Measurements from ENCODE around the gene NPY.

Gene NPY

GRCh38 chr7:24244554-24244953 lies 39.4 kb upstream of the NPY start:
- Histone ChIP-seq H3K79me2 (ENCODE audit: insufficient read depth, low read length) (no peaks in the 10 kb centered on the region), H3K9me3 (ENCODE audit: insufficient read depth, low read length) (no peaks in the 10 kb centered on the region), H3K4me3 (ENCODE audit: insufficient read depth, low read length, poor library complexity, severe bottlenecking) (no peak overlapping the region), H3K27ac (ENCODE audit: low read depth, low read length) (no peak overlapping the region), H3K9me2 (replicated peaks; ENCODE audit: insufficient read depth, low read length) (no peaks in the 10 kb centered on the region), H3K36me3 (ENCODE audit: low read length) (no peaks in the 10 kb centered on the region), H4K20me1 (ENCODE audit: low read depth, low read length) (no peaks in the 10 kb centered on the region), H3K9ac (ENCODE audit: low read length) (no peak overlapping the region), H3K27me3 (ENCODE audit: low read length) (no peaks in the 10 kb centered on the region), H2AFZ (ENCODE audit: low read depth, low read length, severe bottlenecking) (no peak overlapping the region), H3K4me2 (ENCODE audit: low read depth, low read length, poor library complexity, severe bottlenecking) (no peak overlapping the region), H3F3A (ENCODE audit: insufficient read depth) (no peaks in the 10 kb centered on the region)
- TF ChIP-seq EZH2phosphoT487 (conservative IDR thresholded peaks at IDR 0.05; ENCODE audit: low read length) (no peak), CTCF (IDR thresholded peaks at IDR 0.05; ENCODE audit: insufficient read depth, low read length, poor library complexity, severe bottlenecking) (no peak)

DNA sequence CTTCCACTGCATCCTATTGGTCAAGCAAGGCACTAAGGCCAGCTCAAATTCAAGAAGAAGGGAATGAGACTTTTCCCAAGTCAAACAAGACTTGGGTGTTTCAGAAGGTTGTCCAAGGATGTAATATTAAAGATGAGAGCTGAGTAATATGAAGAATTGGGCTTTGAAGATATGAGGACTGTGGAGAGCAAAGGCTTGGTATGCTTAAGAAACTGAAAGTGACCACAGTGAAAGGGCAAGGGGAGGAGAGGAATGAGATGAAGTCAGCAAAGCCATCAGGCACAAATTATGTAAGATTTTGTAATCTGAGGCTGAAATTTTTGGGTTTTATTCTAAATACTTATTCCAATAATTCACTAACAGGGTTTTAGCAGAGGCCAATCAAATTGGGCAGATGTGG lies 38.6 kb upstream of the NPY start:
- no peaks in the 10 kb centered on the region for H4K20me1 ChIP-seq (ENCODE audit: low read depth, low read length)
- H3K4me3 ChIP-seq (ENCODE audit: insufficient read depth, low read length, poor library complexity, severe bottlenecking), result no peak overlapping the region
- no peaks in the 10 kb centered on the region for H3F3A ChIP-seq (ENCODE audit: insufficient read depth)
- H3K36me3 ChIP-seq (ENCODE audit: low read length), result no peaks in the 10 kb centered on the region
- H3K9ac ChIP-seq (ENCODE audit: low read length), result no peak overlapping the region
- no peaks in the 10 kb centered on the region for H3K9me3 ChIP-seq (ENCODE audit: insufficient read depth, low read length)
- no peaks in the 10 kb centered on the region for H3K79me2 ChIP-seq (ENCODE audit: insufficient read depth, low read length)
- H3K27ac ChIP-seq (ENCODE audit: low read depth, low read length), result no peak overlapping the region
- H2AFZ ChIP-seq (ENCODE audit: low read depth, low read length, severe bottlenecking), result no peak overlapping the region
- TF ChIP-seq EZH2phosphoT487 (conservative IDR thresholded peaks at IDR 0.05; ENCODE audit: low read length) (no peak), CTCF (IDR thresholded peaks at IDR 0.05; ENCODE audit: insufficient read depth, low read length, poor library complexity, severe bottlenecking) (no peak)
- no peaks in the 10 kb centered on the region for H3K27me3 ChIP-seq (ENCODE audit: low read length)
- H3K4me2 ChIP-seq (ENCODE audit: low read depth, low read length, poor library complexity, severe bottlenecking), result no peak overlapping the region
- H3K9me2 ChIP-seq (replicated peaks; ENCODE audit: insufficient read depth, low read length), result no peaks in the 10 kb centered on the region; the same call in 1 of the 2 replicates

GRCh38 chr7:24249266-24249665 lies 34.7 kb upstream of the NPY start:
- no peaks in the 10 kb centered on the region for H3F3A ChIP-seq (ENCODE audit: insufficient read depth)
- no peaks in the 10 kb centered on the region for H3K9me3 ChIP-seq (ENCODE audit: insufficient read depth, low read length)
- TF ChIP-seq CTCF (IDR thresholded peaks at IDR 0.05; ENCODE audit: insufficient read depth, low read length, poor library complexity, severe bottlenecking) (no peak), EZH2phosphoT487 (conservative IDR thresholded peaks at IDR 0.05; ENCODE audit: low read length) (no peak)
- H3K27me3 ChIP-seq (ENCODE audit: low read length), result no peaks in the 10 kb centered on the region
- H4K20me1 ChIP-seq (ENCODE audit: low read depth, low read length), result no peaks in the 10 kb centered on the region
- H3K79me2 ChIP-seq (ENCODE audit: insufficient read depth, low read length), result no peaks in the 10 kb centered on the region
- no peaks in the 10 kb centered on the region; the same call in 1 of the 2 replicates for H3K9me2 ChIP-seq (replicated peaks; ENCODE audit: insufficient read depth, low read length)
- H2AFZ ChIP-seq (ENCODE audit: low read depth, low read length, severe bottlenecking), result no peak overlapping the region
- no peak overlapping the region for H3K4me3 ChIP-seq (ENCODE audit: insufficient read depth, low read length, poor library complexity, severe bottlenecking)
- no peak overlapping the region for H3K27ac ChIP-seq (ENCODE audit: low read depth, low read length)
- H3K36me3 ChIP-seq (ENCODE audit: low read length), result no peaks in the 10 kb centered on the region
- H3K4me2 ChIP-seq (ENCODE audit: low read depth, low read length, poor library complexity, severe bottlenecking), result no peak overlapping the region
- no peak overlapping the region for H3K9ac ChIP-seq (ENCODE audit: low read length)

Measured in SU-DHL-6 (cell line).